Eye (tissue), 1 donor: Measurements from ENCODE around the gene TMPRSS5.

Source experiments
- DNase-seq: peaks from one replicate; pipeline ENCODE4 v3.0.0-alpha.2; 2015

Gene TMPRSS5

DNA sequence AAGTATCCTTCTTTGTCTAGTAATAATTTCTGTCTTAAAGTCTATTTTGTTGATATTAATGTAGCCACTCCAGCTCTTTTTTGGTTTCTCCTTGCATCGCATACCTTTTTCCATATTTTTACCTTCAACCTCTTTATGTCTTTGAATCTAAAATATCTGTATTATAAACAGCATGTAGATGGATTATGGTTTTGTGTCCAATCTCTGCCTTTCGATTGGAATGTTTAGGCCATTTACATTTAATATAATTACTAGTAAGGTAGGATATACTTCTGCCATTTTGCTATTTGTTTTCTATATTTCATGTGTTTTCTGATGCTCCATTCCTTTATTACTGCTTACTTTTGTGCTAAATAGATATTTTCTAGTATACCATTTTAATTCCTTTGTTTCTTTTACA, 39.5 kb downstream of the TMPRSS5 start:
- DNase-seq: no peak

DNA sequence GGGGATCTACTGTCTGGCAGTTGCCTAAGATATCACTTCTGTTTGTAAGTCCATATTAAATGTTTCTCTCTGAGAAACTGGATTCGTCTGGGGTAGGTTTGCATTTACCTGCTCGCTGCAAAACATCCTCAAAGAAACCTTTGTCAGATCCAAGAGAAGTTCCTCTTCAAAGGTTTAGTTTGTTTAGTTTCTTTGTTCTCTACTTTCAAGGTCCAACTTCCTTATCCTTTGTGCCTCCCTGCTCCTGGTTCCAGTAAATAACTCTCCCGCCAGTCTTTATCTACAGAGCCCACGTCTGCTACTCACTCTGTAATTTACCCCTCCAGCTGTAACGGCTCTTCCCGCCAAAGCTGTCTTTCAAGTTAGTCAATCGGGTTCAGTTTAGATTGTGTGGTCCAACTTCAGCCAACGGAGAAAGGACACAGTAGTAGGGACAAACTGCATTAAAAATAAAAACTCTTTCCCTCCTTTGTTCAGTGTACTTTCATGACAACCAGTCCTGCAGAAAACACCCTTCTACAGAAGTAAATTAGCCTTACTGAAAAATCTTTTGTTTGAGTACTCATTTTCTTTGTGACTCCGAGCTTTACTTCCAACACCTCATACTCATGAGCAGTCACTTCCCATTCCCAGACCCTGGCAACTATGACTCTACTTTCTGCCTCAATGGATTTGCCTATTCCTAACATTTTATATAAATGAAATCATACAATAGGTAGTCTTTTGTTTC, 41.0 kb downstream of the TMPRSS5 start:
- no peak for DNase-seq

DNA sequence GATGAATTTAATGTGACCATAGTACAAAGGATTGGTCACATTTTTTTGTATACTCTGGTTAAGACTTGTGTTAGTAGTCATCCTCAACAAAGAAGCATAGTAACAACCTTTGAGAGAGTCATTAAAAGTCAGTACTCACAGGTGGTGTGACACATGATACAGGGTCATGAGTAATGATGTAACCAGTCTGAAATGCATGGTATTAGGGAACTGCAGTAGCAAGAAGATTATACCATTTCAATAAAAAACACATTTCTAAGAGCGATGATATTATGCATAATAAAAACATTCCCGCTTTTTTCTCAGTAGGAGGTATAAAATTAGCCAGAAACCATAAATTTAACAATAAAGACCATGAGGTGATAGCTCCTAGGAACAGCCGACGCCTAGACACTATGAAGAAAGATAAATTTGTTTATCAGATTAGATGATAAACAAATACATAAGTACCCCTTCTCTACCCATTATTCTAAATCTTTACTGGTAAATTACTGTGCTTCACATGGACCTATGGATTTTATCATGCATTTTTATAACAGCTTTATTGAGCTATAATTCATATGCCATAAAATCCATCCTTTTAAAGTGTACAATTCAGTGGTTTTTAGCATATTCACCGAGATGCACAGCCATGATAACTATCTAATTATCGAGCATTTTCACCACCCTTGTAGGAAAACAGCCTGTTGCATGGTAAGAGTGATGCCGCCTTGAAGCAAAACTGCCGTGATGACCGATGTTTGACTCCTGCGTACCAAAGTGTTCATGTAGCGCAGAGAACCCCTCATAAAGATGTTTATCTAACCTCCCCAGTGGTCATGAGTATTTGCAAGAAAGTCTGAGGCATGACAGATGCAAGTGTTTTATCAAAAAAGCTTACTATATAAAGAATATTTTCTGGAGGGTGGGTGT, 41.8 kb downstream of the TMPRSS5 start:
- DNase-seq: no peak

DNA sequence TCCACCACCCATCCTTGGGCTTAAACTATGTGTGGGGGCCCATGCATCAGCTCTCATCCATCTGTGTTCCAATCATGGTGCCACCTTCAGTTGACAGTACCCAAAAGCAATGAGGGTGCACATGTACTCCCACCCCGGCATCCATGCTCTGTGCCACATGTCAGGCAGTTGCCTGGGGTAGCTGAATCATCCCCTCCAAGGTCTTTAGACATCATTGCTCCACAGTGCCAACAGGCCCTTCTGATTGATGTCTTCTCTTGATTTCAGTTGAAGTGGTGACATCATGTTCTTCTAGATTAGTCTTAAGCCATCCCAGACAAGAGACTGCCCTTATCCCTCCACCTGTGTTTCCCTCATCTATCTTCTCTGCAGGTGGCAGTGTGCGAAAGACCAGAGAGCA, 42.5 kb downstream of the TMPRSS5 start:
- DNase-seq: no peak

DNA sequence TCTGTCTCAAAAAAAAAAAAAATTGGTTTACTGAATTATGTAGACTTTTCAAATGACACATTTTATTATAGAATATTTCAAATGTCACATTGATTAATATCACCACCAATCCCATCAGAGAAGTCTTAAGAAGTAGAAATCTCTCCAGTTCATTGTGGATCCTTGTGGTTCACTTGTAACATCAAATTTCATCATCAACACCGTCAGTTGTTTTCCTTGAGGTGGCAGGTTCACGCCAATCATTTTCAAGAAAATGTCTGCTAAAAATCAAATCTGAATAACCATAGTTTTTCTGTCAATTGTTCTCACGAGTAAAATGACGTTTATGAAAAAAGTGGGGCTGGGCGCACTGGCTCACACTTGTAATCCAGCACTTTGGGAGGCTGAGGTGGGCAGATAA, 50.3 kb downstream of the TMPRSS5 start:
- no peak for DNase-seq

DNA sequence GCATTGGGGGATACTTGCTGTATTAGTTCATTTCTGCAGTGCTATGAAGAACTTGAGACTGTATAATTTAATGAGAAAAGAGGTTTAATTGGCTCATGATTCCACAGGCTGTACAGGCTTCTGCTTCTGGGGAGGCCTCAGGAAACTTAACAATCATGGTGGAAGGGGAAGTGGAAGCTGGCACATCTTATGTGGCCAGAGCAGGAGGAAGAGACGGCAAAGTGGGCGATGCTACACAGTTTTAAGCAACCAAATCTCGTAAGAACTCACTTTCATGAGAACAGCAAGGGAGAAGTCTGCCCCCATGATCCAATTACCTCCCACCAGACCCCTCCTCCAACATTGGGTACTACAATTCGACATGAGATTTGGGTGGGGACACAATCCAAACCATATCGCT, 55.1 kb downstream of the TMPRSS5 start:
- DNase-seq: no peak

DNA sequence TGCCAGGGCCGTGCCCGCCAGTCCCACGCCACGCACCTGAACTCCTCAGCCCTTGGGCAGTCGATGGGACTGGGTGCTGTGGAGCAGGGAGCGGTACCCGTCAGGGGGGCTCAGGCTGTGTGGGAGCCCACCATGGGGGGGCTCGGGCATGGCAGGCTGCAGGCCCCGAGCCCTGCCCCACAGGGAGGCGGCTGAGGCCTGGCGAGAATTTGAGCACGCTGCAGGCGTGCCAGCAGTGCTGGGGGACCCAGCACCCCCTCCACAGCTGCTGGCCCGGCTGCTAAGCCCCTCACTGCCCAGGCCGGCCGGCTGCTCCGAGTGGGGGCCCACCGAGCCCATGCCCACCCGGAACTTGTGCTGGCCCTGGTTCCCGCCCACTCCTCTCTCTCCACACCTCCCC, 56.8 kb downstream of the TMPRSS5 start:
- DNase-seq: no peak

DNA sequence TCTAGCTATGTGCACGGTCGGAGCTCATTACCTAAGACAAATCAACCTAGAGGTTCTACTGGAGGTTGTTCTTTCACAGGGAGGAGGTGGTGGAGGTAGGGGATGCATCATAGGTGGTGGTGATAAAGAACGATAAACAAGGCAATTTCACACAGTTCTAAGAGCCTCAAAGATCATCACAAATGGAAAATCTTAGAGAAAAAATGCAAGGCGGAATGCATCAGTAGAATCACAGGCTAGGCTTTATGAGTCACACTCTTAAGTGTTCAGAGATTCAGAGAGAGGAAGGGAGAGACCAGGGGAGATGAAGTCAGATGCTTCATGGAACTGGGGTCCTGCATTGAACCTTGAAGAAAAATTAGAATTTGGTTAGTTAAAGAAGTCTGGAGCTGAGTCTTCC, 58.3 kb downstream of the TMPRSS5 start:
- no peak for DNase-seq

DNA sequence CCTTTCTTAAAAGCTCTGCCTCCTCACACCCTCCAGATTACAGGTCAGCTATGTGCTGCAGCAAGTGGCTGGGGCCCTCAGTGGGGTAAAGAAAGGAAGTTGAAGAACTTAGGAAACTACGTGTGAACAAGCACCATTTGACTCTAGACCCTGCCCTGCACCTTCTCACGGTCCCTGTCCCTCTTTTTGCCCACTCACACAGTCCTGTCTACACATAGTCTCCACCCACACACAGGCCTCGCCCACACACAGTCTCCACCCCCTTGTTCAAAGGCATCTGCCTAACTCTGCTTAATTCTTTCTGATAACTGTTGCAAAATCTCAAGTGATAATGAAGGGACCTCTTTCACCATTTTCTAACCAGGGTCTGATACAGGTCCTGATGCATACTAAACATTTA, 59.0 kb downstream of the TMPRSS5 start:
- no peak for DNase-seq

DNA sequence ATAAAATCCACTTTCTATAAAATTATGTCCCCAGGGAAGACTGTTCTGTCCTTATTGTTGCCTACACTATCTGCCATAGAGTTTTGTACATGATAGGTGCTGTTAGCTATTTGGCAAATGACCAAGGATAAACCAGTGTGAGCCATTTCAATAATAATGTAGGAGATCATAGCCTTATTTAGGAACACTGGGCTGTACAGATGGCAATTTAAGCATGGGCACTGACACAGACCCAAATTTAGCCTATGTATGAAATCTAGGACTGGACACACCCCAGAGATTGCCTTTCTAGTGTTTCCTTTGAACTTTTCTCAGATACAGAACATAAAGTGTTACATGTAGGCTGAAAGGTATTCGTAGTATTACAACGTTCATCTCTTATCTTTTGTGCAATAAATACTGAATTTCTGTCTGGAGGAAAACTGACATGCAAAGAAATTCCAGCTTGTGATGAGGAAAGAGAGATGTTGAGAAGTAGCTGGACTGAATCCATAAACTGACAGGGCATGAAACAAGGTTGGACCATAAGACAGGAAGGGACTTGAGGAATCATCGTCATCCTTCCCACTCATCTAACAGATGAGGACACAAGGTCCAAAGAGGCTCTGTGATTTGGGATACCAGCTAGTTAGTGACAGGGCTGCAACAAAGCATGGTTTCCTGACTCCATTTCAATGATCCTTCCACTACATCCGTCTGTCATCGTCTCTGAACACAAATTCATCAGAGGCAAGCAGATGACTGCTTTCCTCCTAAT, 60.3 kb downstream of the TMPRSS5 start:
- DNase-seq: no peak

DNA sequence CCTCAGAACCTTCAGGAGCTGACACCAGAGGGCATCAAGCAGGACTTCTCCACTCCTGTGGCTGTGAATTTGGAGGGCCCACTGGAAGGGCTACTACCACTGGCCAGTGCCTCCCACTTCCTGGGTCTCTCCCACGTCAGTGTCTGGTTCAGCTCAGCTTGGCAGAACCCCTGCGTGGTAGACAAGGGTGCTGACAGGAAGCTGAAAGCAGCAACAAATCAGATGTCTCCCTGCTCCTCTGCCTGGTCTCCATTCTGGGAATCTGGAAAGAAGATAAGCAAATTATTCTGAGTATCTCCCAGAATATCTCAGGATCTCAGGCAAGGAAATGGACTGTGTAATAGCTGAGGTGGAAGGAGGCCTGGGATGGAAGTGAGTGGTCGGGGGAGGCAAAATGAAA, 61.5 kb downstream of the TMPRSS5 start:
- DNase-seq: no peak

DNA sequence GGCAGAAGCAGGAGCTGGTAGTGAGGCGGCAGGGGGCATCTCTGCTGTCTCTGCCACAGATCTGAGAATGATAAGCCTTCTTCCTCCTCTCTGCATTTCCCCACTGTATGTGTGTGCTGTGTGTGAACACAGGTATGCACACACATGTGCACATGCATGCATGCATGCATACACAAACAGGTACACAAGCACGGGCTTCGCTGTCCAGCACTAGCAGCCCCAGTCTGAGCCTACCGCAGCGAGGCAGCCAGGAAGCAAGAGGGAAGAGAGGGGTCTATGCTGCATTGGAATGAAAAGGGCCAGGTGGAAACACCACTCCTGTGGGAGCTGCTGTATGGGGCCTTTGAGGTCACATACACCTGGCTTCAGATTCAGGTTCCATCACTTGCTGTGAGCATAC, 62.4 kb downstream of the TMPRSS5 start:
- DNase-seq: no peak

DNA sequence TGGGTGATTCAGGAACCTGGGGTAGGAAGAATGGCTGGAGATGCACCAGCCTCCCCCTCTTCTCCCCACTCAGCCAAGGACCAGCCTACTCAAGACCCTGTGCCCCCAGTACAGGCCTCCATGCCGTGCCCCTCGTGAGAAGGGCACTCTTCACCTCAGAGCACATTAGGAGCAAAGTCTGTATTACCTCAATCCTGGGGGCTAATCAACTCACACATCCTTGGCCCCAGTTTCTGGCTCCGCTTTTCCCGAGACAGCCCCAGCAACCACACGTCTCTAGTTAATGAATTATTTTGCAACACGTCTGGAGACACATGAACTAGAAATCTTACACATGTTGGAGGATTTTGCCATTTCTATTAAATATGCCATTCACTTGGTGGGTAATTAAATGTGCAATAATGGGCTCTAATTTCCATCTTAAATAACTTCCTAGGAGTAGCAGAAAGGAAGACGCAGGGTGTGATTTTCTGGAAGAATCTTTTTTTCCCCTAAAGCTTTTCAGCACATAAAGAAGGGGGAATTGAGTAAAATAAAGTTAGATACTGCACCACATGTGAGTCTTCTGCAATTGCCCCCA, 63.0 kb downstream of the TMPRSS5 start:
- DNase-seq: no peak

DNA sequence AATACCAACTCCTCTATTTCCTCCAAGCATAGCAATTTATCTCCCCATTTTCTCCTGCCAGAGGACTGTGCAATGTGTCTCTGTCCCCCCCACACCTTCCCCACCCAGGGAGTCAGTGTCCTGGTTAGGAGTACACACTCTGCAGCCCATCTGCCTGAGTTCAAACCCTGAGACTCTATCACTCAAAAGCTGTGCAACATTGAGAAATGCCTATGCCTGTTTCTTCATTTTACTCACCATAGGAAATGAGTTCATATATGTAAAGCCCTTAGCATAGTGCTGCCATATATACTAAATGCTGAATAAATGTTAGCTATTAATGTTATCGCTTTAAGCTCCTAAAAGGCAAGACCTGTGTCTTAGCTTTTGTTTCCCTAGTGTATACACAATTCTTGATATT, 64.0 kb downstream of the TMPRSS5 start:
- no peak for DNase-seq

DNA sequence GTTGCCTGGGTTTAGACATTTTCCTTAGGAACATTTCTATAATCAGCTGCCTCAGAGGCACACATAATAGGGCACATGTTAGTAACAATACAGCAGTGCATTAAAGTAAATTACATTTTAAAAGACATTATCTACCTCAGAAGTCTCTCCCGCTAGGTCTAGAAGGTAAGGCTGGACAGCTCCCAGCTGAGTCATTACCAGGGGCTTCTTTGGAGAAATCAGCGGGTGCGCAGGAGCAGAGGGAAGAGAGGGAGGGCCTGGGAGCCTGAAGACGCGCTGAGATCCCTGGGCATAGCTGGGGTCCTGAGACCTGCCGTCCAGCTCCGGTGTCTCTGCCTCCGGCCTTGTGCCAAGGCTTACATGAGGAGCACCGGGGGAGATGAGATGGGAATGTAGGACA, 67.7 kb downstream of the TMPRSS5 start:
- no peak for DNase-seq

DNA sequence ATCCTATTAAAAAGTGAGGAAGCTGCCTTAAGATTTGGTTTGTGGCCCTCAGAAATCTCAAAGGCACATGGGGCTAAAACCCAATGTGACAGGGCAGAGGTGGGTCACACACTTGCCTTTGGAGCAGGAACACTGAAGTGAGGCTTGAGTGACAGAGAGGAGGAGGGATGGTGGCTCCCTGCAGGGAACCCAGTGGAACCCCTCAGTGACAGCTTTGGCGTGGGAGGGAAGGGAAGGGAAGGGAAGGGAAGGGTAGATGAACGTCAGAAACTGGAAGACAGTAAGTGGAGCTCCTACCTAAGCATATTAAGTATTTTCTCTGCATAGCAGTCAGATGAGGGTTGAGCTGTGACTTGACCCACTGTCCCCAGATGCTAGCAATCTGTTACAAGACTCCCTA, 68.5 kb downstream of the TMPRSS5 start:
- DNase-seq: no peak
